Stomach (tissue), 4 donors: ENCODE measurements around the gene NPC1L1.

Source experiments
- EP300 ChIP-seq: sonication (generic); formaldehyde crosslinking; IDR thresholded peaks from one replicate; pipeline ENCODE4 v1.6.1; 2017; ENCODE audit warnings: antibody characterized with exemption
- POLR2AphosphoS5 ChIP-seq, 3 donors: sonication (generic); formaldehyde crosslinking; IDR thresholded peaks; one replicate each; pipeline ENCODE4 v1.6.1; 2016; ENCODE audit warnings: antibody characterized with exemption in 3 of 3

DNA sequence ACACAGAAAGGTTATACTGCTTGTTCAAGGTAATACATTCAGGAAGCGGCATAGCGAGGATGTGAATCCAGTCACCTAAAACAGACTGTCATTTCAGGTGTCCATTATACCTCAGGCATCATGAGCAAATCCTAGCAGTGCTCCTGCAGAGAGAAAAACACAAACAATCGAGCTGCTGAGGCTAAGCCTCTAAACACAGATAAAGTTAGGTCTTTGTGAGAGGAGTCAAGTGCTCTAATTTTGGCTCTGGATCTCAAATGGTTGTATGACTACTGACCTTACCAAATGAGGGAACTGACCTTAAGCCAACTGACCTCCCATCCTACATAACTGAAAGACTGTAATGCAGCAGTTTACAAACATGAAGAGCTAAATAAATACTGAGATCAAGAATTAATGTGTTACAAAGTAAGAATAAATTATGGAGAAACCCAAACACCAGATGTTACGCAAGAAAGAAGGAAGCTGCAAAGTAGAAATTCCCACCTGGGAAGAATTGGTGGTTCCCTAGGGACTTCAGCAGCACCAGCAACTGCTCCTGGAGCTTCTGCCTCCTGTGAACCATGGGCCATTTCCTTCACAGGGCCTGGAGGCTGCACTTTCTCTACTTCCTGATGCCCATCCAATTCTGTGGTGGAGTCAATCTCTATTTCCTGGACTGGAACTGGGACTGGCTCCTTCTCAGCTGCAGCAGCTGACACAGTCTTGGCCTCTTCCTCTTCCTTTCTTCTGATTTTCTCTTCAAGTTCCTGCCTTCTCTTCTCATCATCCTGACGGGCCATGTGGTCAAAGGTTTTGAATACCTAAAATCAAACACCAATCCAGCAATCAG lies 56.4 kb downstream of the NPC1L1 start:
- TF ChIP-seq EP300 (no peak), POLR2AphosphoS5 (IDR thresholded peaks at IDR 0.05) (no peak)
